ENCODE results near the gene NOP16. TPM values are rescaled to one million over a fixed set of nuclear protein-coding genes. Genes with fewer than 3 reads are reported as not detected.
"Not testable (repeated sequence)": the region's sequence is repeated elsewhere in the genome, so short reads cannot be mapped to it uniquely, and the experiment has no call there.

The NOP16 gene
- polyA plus RNA-seq, 3 donors = 19.5 to 76.3 (median 25.1) TPM

DNA sequence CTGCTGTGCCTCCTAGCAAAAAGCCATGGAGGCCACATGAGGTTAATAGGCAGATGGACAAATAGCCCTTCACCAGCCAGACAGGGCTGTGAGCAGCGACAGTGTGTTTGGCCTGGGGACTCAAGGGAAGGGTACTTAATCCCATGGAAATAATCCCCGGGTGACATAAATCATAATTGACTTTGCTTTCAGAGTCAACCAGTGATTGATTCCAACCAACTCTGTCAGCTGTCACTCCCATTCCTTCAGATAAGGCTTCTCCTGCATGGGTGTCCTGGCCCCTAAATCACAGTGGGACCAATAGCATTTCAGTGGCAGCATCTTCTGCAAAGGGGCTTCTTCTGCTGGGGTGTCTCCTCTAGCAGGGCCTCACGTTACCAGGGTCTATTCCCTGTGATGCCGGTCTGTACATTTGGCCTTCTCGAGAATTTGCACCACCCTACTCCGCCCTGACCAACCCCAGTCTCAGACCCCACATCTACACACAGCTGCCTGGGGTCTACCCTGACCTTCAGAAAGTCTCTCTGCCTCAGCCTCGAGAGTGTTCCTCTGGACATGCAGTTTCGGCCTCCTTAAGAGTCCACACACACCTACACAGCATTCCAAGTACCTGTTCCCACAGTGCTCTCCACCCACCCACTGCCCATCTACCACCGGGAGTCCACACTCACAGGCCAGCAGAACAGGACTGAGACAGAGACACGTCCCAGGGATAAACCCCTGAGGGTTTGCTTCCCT lies 24.3 kb upstream of the NOP16 start:
- WGBS, 3 donors = 76 to 84% (median 84%) methylated on average over 10 of the region's 10 CpGs
- no peak overlapping the region for H3K27ac ChIP-seq (ENCODE audit: low read depth, low read length)

DNA sequence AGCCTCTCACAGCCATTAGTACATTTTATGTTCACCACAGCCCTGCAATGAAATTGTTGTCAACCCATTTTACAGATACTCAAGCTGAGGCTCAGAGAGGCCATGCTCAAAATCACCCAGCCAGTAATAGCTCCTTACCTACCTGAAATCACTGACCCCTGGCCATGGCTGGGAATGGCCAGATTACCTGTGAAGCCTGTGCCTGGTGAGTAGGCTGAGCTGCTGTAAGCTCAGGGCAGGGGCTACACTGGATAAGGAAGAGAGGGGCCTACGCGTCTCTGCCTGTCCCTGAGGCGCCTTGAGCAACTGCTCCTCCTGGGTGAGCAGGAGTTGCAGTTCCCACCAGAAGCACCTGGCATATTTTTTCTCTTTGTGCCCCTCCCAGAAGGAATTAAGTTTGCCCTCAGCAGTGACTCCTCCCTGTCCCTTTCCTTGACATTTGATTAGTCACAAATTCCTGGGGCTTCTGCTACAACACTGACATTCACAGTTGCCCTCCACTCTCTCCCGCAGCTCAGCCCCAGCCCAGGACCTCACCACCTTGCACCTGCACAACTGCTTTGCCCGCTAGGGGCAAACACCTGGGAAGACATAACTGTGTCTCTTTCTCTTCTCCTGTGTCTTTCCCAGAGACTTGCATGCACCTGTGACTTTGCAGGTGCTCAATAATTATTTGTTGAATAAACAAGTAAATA lies 22.2 kb upstream of the NOP16 start:
- WGBS, 3 donors = 89 to 93% (median 91%) methylated on average over 4 to 5 of the region's 5 CpGs

GRCh38 chr5:176409765-176410164 lies 21.4 kb upstream of the NOP16 start:
- 89 to 94% (median 91%) methylated on average over 4 of the region's 4 CpGs for WGBS, 3 donors
- H3K27ac ChIP-seq (ENCODE audit: low read depth, low read length) = no peak overlapping the region

More for the DNA sequence above, 22.2 kb upstream of the NOP16 start:
- H3K27ac ChIP-seq (ENCODE audit: low read depth, low read length) = no peak overlapping the region

DNA sequence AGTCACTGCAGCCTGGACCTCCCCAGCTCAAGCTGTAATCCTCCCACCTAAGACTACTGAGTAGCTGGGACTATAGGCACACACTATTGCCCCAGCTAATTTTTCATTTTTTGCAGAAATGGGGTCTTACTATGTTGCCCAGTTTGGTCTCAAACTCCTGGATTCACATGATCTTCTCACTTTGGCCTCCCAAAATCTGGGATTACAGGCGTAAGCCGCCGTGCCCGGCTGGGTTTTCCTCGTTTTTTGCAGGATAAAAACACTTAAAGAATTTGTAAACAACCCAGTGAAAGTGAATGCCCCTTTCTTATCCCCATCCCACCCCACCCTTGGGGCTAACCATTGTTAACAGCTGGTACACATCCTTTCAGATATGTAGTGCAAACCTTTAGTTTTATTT lies 20.2 kb upstream of the NOP16 start:
- WGBS, 3 donors = 91 to 94% (median 94%) methylated on average over 5 of the region's 5 CpGs
- H3K27ac ChIP-seq (ENCODE audit: low read depth, low read length) = no peak overlapping the region

- 82 to 97% (median 84%) methylated on average over 9 to 10 of the region's 10 CpGs for WGBS, 3 donors
- not testable (repeated sequence) for H3K27ac ChIP-seq (ENCODE audit: low read depth, low read length)
Measured at GRCh38 chr5:176408252-176408573, 19.8 kb upstream of the NOP16 start.

DNA sequence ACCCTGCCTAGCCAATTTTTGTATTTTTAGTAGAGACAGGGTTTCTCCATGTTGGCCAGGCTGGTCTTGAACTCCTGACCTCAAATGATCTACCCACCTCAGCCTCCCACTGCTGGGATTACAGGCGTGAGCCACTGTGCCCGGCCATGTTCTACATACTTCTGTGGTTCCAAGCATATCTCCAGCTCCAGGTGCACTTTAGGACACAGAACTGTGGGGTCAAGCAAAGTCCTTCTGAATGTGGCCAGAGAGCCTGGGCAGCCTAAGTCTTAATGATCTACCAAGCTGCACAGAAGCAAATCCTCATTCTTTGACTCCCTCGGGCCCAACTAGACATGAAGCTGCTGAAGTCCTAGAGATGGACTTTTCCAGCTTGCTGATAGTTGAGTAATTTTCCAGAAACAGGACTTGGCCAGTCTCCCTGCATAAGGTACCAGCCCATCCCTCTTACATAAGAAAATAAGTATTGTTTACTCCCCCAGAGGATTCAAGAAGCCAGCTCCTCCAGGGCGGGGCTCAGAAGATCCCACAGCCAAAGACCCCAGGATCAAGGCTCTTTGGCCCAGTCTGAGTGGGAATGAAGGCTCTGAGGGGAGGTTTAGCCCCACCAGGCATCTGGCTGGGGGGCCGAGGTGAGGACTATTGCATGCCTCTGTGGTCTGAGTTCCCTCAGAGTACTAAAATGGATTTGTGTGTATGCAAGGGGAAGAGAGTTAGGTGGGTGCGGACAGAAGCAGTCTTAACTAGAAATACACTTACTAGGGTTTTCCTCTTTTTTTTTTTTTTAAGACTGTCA lies 19.3 kb upstream of the NOP16 start:
- H3K27ac ChIP-seq (ENCODE audit: low read depth, low read length) = no peak overlapping the region
- 55 to 88% (median 68%) methylated on average over 6 of the region's 6 CpGs for WGBS, 3 donors

- no peak overlapping the region for H3K27ac ChIP-seq (ENCODE audit: low read depth, low read length)
- 89% methylated on average over 9 of the region's 9 CpGs for WGBS, 3 donors
Measured at GRCh38 chr5:176406436-176407052, 18.1 kb upstream of the NOP16 start.

GRCh38 chr5:176405656-176406435 lies 17.4 kb upstream of the NOP16 start:
- WGBS, 3 donors = 90 to 92% (median 91%) methylated on average over 20 of the region's 20 CpGs
- no peak overlapping the region for H3K27ac ChIP-seq (ENCODE audit: low read depth, low read length)

GRCh38 chr5:176401281-176402205 lies 13.1 kb upstream of the NOP16 start:
- H3K27ac ChIP-seq (ENCODE audit: low read depth, low read length) = no peak overlapping the region

DNA sequence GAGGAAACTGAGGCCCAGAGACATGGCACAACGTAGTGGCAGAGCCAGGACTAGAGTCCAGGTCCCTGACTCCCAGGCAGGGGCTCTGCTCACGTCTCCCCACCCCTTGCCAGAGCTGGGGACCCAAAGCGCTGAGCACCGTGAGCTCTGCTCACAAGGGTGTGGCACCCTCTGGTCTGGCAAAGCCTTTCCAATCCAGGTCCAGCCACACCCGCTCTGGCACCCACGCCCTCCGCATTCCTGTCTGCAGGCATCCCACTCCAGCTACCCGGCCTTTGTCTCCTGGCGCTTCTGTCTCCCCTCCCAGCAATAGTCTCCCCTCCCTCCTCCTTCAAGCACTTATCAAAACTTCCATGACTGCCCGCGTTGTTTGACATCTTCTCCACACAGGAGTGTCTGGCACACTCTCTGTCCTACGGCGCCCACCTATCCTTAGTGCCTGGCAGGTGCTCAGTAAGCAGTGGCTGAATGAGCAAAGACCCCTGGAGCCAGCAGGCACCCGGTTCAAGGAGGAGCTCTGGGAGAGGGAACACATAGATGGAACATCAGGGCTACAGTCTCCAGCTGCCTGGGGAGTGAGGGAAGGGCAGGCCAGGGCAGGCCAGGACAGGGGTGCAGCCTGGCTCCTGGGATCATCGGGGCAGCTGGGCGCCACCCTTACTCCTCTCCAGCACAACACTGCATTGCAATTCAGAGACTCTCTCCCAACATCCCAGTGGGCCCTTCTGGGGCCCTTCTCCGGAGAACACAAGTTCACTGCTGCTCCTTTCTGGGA lies 12.2 kb upstream of the NOP16 start:
- WGBS, 3 donors = 75 to 82% (median 77%) methylated on average over 16 to 17 of the region's 17 CpGs
- H3K27ac ChIP-seq (ENCODE audit: low read depth, low read length) = no peak overlapping the region

More at GRCh38 chr5:176401281-176402205, 13.1 kb upstream of the NOP16 start:
- 89 to 91% (median 90%) methylated on average over 22 of the region's 22 CpGs for WGBS, 3 donors

DNA sequence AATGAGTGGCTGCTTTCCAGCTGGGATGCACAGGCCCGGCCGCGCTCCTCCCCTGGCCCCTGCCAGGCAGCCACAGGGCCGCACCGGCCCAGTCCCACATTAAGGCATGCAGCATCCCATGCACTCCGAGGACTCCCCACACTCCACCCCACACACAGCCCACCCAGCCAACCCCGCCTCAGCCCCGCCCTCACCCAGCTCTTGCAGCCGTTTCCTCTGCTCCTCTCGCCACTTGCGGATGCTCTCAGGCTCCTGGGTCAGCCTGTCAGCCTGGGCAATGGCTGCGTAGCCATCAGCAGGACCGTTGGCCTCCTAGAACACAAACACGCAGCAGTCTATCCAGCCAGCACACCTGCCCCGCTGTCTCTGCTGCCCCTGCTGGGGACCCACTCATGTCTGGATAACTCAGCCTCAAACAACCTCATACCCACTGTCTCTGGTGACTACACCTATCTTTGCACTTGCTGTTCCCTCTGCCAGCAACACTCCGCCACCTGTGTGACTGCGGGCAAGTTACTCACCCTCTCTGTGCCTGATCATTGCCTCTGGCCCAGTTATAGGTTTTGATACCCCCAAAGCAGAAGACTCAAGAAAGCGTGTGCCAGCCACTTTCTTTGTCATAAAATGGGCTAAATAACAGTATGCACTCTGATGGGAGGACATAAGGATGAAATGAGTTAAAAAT lies 9.5 kb upstream of the NOP16 start:
- no peak overlapping the region for H3K27ac ChIP-seq (ENCODE audit: low read depth, low read length)

DNA sequence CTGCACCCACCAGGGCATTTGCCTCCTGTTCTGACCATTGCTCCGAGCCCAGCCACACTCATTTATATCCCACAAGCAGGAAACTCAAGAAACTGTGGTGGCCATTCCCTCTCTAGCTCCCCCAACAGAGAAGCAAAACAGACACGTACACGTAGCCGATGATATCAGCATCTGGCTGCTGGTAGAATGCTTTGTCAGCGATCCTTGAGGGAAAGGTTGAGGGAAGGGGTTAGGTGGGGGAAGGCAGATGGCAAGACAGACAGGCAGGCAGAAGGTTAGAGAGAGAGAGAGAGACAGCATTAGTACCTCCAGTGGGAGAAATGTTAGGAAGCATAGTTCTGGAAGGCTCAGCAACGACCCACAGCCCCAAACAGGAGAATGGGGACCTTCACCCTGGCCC lies 7.9 kb upstream of the NOP16 start:
- 55 to 77% (median 70%) methylated on average over 6 of the region's 6 CpGs for WGBS, 3 donors
- no peak overlapping the region for H3K27ac ChIP-seq (ENCODE audit: low read depth, low read length)

More for the DNA sequence above, 9.5 kb upstream of the NOP16 start:
- WGBS, 3 donors = 93 to 95% (median 94%) methylated on average over 18 of the region's 18 CpGs

- 66 to 83% (median 76%) methylated on average over 11 of the region's 11 CpGs for WGBS, 3 donors
- H3K27ac ChIP-seq (ENCODE audit: low read depth, low read length) = no peak overlapping the region
Measured at GRCh38 chr5:176394881-176395675, 6.7 kb upstream of the NOP16 start.

DNA sequence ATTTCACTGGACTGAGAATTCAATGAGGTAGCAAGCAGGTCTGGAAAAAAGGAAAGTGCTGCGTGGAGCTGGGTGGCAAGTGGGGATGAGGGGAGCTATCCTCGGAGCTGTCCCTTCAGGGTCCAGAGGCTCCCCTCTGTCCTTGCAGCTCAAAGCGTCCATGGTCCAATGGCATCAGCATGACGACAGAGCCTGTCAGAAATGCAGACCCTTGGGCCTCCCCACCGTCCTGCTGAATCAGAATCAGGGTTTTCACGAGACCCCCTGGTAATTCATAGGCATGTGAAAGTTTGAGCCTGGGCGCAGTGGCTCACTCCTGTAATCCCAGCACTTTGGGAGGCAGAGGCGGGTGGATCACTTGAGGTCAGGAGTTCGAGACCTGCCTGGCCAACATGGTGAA lies 5.7 kb upstream of the NOP16 start:
- H3K27ac ChIP-seq (ENCODE audit: low read depth, low read length) = no peak overlapping the region
- 93 to 96% (median 95%) methylated on average over 9 of the region's 9 CpGs for WGBS, 3 donors

- WGBS, 3 donors = 89 to 94% (median 91%) methylated on average over 11 of the region's 11 CpGs
- H3K27ac ChIP-seq (ENCODE audit: low read depth, low read length) = no peak overlapping the region
Measured at GRCh38 chr5:176392526-176392925, 4.1 kb upstream of the NOP16 start.

Data from adipose tissue (tissue), 3 donors.